T-cell (primary cell): ENCODE measurements around the gene SRPRB. TPM values are rescaled to one million over a fixed set of nuclear protein-coding genes. Genes with fewer than 3 reads are reported as not detected.

Experiments
- ATAC-seq, 4 experiments: fragments of 200-7000 bp in 3 of 4; fragments of 150-1000 bp in 1 of 4; cut with Tn5 transposase; replicated peaks in 1 of 4; 1 replicate in 3 of 4; 2 replicates in 1 of 4; pipeline ENCODE4 v1.10.0; 2021; ENCODE audit warnings: moderate library complexity in 3 of 4, mild to moderate bottlenecking in 2 of 4, moderate number of reproducible peaks in 1 of 4
- CTCF ChIA-PET, 2 donors: fragments of 300-600 bp; sonication (Branson Sonifier 250); formaldehyde crosslinking; loops; one replicate each; lab custom pipeline; 2022; ENCODE audit warnings: antibody characterized with exemption in 2 of 2; lab: Charles Lee
- POLR2A ChIA-PET, 2 donors: fragments of 300-600 bp; sonication (Branson Sonifier 250); formaldehyde crosslinking; loops; one replicate each; lab custom pipeline; 2022; ENCODE audit warnings: antibody characterized with exemption in 2 of 2; lab: Charles Lee
- DNase-seq, 35 experiments: peaks; one replicate each; pipeline versions ENCODE4 v3.0.0 to v3.0.0-alpha.2; 2013 to 2023
- H3K27ac ChIP-seq: one replicate; pipeline ENCODE4 v1.5.1; 2013; ENCODE audit warnings: low read length
- H3K27me3 ChIP-seq, 2 experiments: replicated peaks in 1 of 2; 1 replicate in 1 of 2; 2 replicates in 1 of 2; pipeline versions ENCODE4 v1.6.1 to v1.7.0; 2013; ENCODE audit warnings: low read length in 1 of 2, mixed read lengths in 1 of 2; ENCODE audit not compliant: control insufficient read depth in 2 of 2, insufficient read depth in 2 of 2; ENCODE audit errors: extremely low read depth in 1 of 2
- H3K36me3 ChIP-seq, 2 donors: 1 replicate in 1 of 2; 2 replicates in 1 of 2; pipeline versions ENCODE4 v1.6.1 to v1.7.0; 2013; ENCODE audit warnings: low read length in 1 of 2; ENCODE audit not compliant: control insufficient read depth in 2 of 2, insufficient read depth in 1 of 2; ENCODE audit errors: extremely low read depth in 1 of 2
- H3K4me1 ChIP-seq, 2 experiments: 1 replicate in 1 of 2; 2 replicates in 1 of 2; pipeline versions ENCODE4 v1.6.1 to v1.7.0; 2013; ENCODE audit warnings: low read length in 2 of 2, mixed read lengths in 1 of 2; ENCODE audit not compliant: insufficient read depth in 2 of 2, control insufficient read depth in 1 of 2; ENCODE audit errors: extremely low read depth in 1 of 2
- H3K4me3 ChIP-seq, 2 donors: 1 replicate in 1 of 2; 2 replicates in 1 of 2; pipeline versions ENCODE4 v1.5.1 to v1.7.0; 2013; ENCODE audit warnings: mild to moderate bottlenecking in 2 of 2, low read length in 1 of 2, moderate library complexity in 1 of 2; ENCODE audit not compliant: control insufficient read depth in 1 of 2; ENCODE audit errors: extremely low read depth in 1 of 2
- H3K9me3 ChIP-seq: 2 replicates; pipeline ENCODE4 v1.7.0; 2013
- H3K27ac Mint-ChIP-seq, 2 donors: one replicate each; pipeline ENCODE4 v1.8.0; 2020 to 2021; ENCODE audit warnings: mild to moderate bottlenecking in 2 of 2, mixed read lengths in 2 of 2
- H3K27me3 Mint-ChIP-seq, 2 donors: one replicate each; pipeline ENCODE4 v1.8.0; 2021 to 2022; ENCODE audit warnings: mixed read lengths in 2 of 2
- H3K36me3 Mint-ChIP-seq: one replicate; pipeline ENCODE4 v1.8.0; 2021; ENCODE audit warnings: mixed read lengths
- H3K4me1 Mint-ChIP-seq, 3 donors: one replicate each; pipeline ENCODE4 v1.8.0; 2020 to 2022; ENCODE audit warnings: mixed read lengths in 3 of 3, mild to moderate bottlenecking in 1 of 3
- H3K4me3 Mint-ChIP-seq, 3 donors: one replicate each; pipeline ENCODE4 v1.8.0; 2020 to 2022; ENCODE audit warnings: mild to moderate bottlenecking in 3 of 3, mixed read lengths in 3 of 3, moderate library complexity in 3 of 3
- H3K9me3 Mint-ChIP-seq, 3 donors: one replicate each; pipeline ENCODE4 v1.8.0; 2020 to 2022; ENCODE audit warnings: mixed read lengths in 3 of 3
- WGBS: methylation state at CpG from one replicate; pipeline ENCODE4 v1.1.5; 2013; ENCODE audit warnings: missing lambda C conversion rate; ENCODE audit not compliant: insufficient coverage; 5-methylcytosine and 5-hydroxymethylcytosine counted together
- total RNA-seq, 35 experiments: library from RNA in 6 of 35; stranded (reverse) in 6 of 35; fragments of 120-200 nt in 1 of 35; gene quantifications; one replicate each; pipeline versions ENCODE4 v1.2.1 to v1.2.4 and lab custom pipeline; 2013 to 2026

SRPRB gene
- total RNA-seq, 5 donors from 2014 or later (not counting 1 experiment from before 2014, with no cell fraction given) = 26.9 to 50.3 (median 45.6) TPM

GRCh38 chr3:133829310-133829707 lies 23.7 kb downstream of the SRPRB start:
- Histone ChIP-seq H3K4me3 (no peak overlapping the region), H3K27me3 (peaks cover 0 to 9% of the 10 kb centered on the region in 2 experiments), H3K4me1 (no peaks in the 10 kb centered on the region), H3K9me3 (no peaks in the 10 kb centered on the region), H3K27ac (no peak overlapping the region), H3K36me3 (peaks cover 1 to 8% of the 10 kb centered on the region in 2 donors)
- Mint-ChIP-seq H3K4me1 (no peaks in the 10 kb centered on the region), H3K36me3 (peaks cover 18% of the 10 kb centered on the region), H3K27me3 (peaks cover 3 to 5% of the 10 kb centered on the region in 2 donors), H3K27ac (no peak overlapping the region), H3K4me3 (no peak overlapping the region), H3K9me3 (no peaks in the 10 kb centered on the region)
- ATAC-seq (no peak), DNase-seq (no peak)
- CTCF ChIA-PET = no interaction called here
- WGBS = 77% methylated on average over 3 of the region's 3 CpGs
- POLR2A ChIA-PET = no interaction called here

- CTCF ChIA-PET = no interaction called here
Measured at GRCh38 chr3:133830071-133830470, 24.5 kb downstream of the SRPRB start.

GRCh38 chr3:133831966-133832801 lies 26.6 kb downstream of the SRPRB start:
- no peaks in the 10 kb centered on the region for H3K9me3 Mint-ChIP-seq
- no peak overlapping the region for H3K4me3 Mint-ChIP-seq
- Histone ChIP-seq H3K27ac (no peak overlapping the region), H3K27me3 (peaks cover 0 to 12% of the 10 kb centered on the region in 2 experiments), H3K4me1 (no peaks in the 10 kb centered on the region), H3K36me3 (no peaks in the 10 kb centered on the region), H3K9me3 (no peaks in the 10 kb centered on the region), H3K4me3 (no peak overlapping the region)
- H3K36me3 Mint-ChIP-seq = no peaks in the 10 kb centered on the region
- H3K27me3 Mint-ChIP-seq = peaks cover 3 to 7% of the 10 kb centered on the region in 2 donors
- WGBS = 70% methylated on average over 3 of the region's 13 CpGs
- ChIA-PET CTCF (no interaction called here), POLR2A (no interaction called here)
- H3K27ac Mint-ChIP-seq = no peak overlapping the region
- no peaks in the 10 kb centered on the region for H3K4me1 Mint-ChIP-seq
- ATAC-seq (no peak), DNase-seq (no peak)

More at GRCh38 chr3:133830071-133830470, 24.5 kb downstream of the SRPRB start:
- POLR2A ChIA-PET = no interaction called here
- Histone ChIP-seq H3K9me3 (no peaks in the 10 kb centered on the region), H3K27me3 (peaks cover 0 to 11% of the 10 kb centered on the region in 2 experiments), H3K27ac (no peak overlapping the region), H3K36me3 (peaks cover 0 to 3% of the 10 kb centered on the region in 2 donors), H3K4me1 (no peaks in the 10 kb centered on the region), H3K4me3 (no peak overlapping the region)
- H3K4me3 Mint-ChIP-seq = no peak overlapping the region
- H3K27me3 Mint-ChIP-seq = peaks cover 3 to 5% of the 10 kb centered on the region in 2 donors
- WGBS = 75% methylated on average over 3 of the region's 3 CpGs
- DNase-seq (no peak), ATAC-seq (no peak)
- H3K36me3 Mint-ChIP-seq = peaks cover 13% of the 10 kb centered on the region
- H3K27ac Mint-ChIP-seq = no peak overlapping the region
- H3K9me3 Mint-ChIP-seq = no peaks in the 10 kb centered on the region
- no peaks in the 10 kb centered on the region for H3K4me1 Mint-ChIP-seq

- Mint-ChIP-seq H3K27ac (no peak overlapping the region), H3K9me3 (no peaks in the 10 kb centered on the region), H3K4me1 (no peaks in the 10 kb centered on the region), H3K27me3 (peaks cover 3 to 7% of the 10 kb centered on the region in 2 donors), H3K36me3 (no peaks in the 10 kb centered on the region), H3K4me3 (no peak overlapping the region)
- Histone ChIP-seq H3K4me1 (no peaks in the 10 kb centered on the region), H3K27me3 (peaks cover 0 to 13% of the 10 kb centered on the region in 2 experiments), H3K36me3 (no peaks in the 10 kb centered on the region), H3K4me3 (no peak overlapping the region), H3K27ac (no peak overlapping the region), H3K9me3 (no peaks in the 10 kb centered on the region)
- no peak for ATAC-seq
- ChIA-PET CTCF (no interaction called here), POLR2A (no interaction called here)
- no peak for DNase-seq
- WGBS = 95% methylated on average over 5 of the region's 10 CpGs
Measured at GRCh38 chr3:133832802-133833144, 27.2 kb downstream of the SRPRB start.

GRCh38 chr3:133833267-133833666 lies 27.7 kb downstream of the SRPRB start:
- H3K9me3 Mint-ChIP-seq = no peaks in the 10 kb centered on the region
- no peaks in the 10 kb centered on the region for H3K36me3 ChIP-seq
- H3K9me3 ChIP-seq = no peaks in the 10 kb centered on the region
- no peaks in the 10 kb centered on the region for H3K4me1 Mint-ChIP-seq
- H3K4me3 Mint-ChIP-seq = no peak overlapping the region
- no peak for DNase-seq
- CTCF ChIA-PET = no interaction called here
- H3K27me3 Mint-ChIP-seq = peaks cover 3 to 7% of the 10 kb centered on the region in 2 donors
- whole genome bisulfite sequencing = 87% methylated on average over 4 of the region's 5 CpGs
- no peak for ATAC-seq
- peaks cover 0 to 15% of the 10 kb centered on the region in 2 experiments for H3K27me3 ChIP-seq
- POLR2A ChIA-PET = no interaction called here
- no peak overlapping the region for H3K27ac ChIP-seq
- no peaks in the 10 kb centered on the region for H3K4me1 ChIP-seq
- no peaks in the 10 kb centered on the region for H3K36me3 Mint-ChIP-seq
- no peak overlapping the region for H3K4me3 ChIP-seq
- H3K27ac Mint-ChIP-seq = no peak overlapping the region

- Histone ChIP-seq H3K27me3 (peaks cover 0 to 15% of the 10 kb centered on the region in 2 experiments), H3K4me1 (no peaks in the 10 kb centered on the region), H3K36me3 (no peaks in the 10 kb centered on the region), H3K9me3 (no peaks in the 10 kb centered on the region), H3K4me3 (no peak overlapping the region), H3K27ac (no peak overlapping the region)
- WGBS = 92% methylated on average over 7 of the region's 13 CpGs
- Mint-ChIP-seq H3K27ac (no peak overlapping the region), H3K9me3 (no peaks in the 10 kb centered on the region), H3K4me1 (no peaks in the 10 kb centered on the region), H3K4me3 (no peak overlapping the region), H3K27me3 (peaks cover 3 to 7% of the 10 kb centered on the region in 2 donors), H3K36me3 (no peaks in the 10 kb centered on the region)
- ATAC-seq = no peak
- ChIA-PET POLR2A (no interaction called here), CTCF (no interaction called here)
- no peak for DNase-seq
Measured at GRCh38 chr3:133833880-133834620, 28.4 kb downstream of the SRPRB start.
